ENCODE results near the gene AUTS2. TPM values are rescaled to one million over a fixed set of nuclear protein-coding genes. Genes with fewer than 3 reads are reported as not detected.

AUTS2 gene
- polyA plus RNA-seq, 1 donor (not counting 4 experiments of a cell fraction or from before 2014, with no cell fraction given) = 4.7 TPM

GRCh38 chr7:69896121-69896520 lies 297.8 kb downstream of the AUTS2 start:
- Histone ChIP-seq H3K9me1 (ENCODE audit: control insufficient read depth, extremely low read depth, insufficient read depth, low read length) (no peaks in the 10 kb centered on the region), H3K9me3 (ENCODE audit: control insufficient read depth, low read depth, low read length) (no peaks in the 10 kb centered on the region), H3K36me3 (ENCODE audit: control insufficient read depth in 2 of 2, extremely low read depth in 1 of 2, insufficient read depth in 2 of 2, low read length in 2 of 2) (no peaks in the 10 kb centered on the region), H2AFZ (ENCODE audit: control insufficient read depth, low read length) (no peak overlapping the region), H3K27me3 (ENCODE audit: control insufficient read depth, extremely low read depth, insufficient read depth, low read length) (peaks cover 3% of the 10 kb centered on the region), H3K4me1 (ENCODE audit: control insufficient read depth, extremely low read depth, insufficient read depth, low read length) (no peaks in the 10 kb centered on the region), H4K20me1 (ENCODE audit: control insufficient read depth, extremely low read depth, insufficient read depth, low read length) (no peaks in the 10 kb centered on the region), H3K79me2 (ENCODE audit: control insufficient read depth, insufficient read depth, low read length) (no peaks in the 10 kb centered on the region), H3K9ac (ENCODE audit: control insufficient read depth, extremely low read depth, insufficient read depth, low read length) (no peak overlapping the region), H3K27ac (ENCODE audit: control insufficient read depth, insufficient read depth, low read length) (no peak overlapping the region), H3K4me3 (ENCODE audit: control insufficient read depth in 2 of 3, extremely low read depth in 1 of 3, insufficient read depth in 2 of 3, low read depth in 1 of 3, low read length in 3 of 3) (no peak overlapping the region), H3K4me2 (ENCODE audit: control insufficient read depth, extremely low read depth, insufficient read depth, low read depth, low read length) (no peak overlapping the region)
- dilution Hi-C loops (cut with MboI; ENCODE audit: extremely low pct_ligation_motif_present, low sequenced_read_pairs) = no loop called here
- DNase-seq (ENCODE audit: low read depth, low spot score) (no peak), FAIRE-seq (no peak)
- no peak for TF ChIP-seq EZH2 (IDR thresholded peaks at IDR 0.05; ENCODE audit: low read length)
- no peak for TF ChIP-seq CTCF (optimal IDR thresholded peaks at IDR 0.05 in 1 of 3, IDR thresholded peaks at IDR 0.05 in 1 of 3, conservative IDR thresholded peaks at IDR 0.05 in 1 of 3; ENCODE audit: extremely low read depth in 1 of 3, insufficient read depth in 2 of 3, low read length in 3 of 3)

- Histone ChIP-seq H4K20me1 (ENCODE audit: control insufficient read depth, extremely low read depth, insufficient read depth, low read length) (no peaks in the 10 kb centered on the region), H3K9ac (ENCODE audit: control insufficient read depth, extremely low read depth, insufficient read depth, low read length) (no peak overlapping the region), H2AFZ (ENCODE audit: control insufficient read depth, low read length) (no peak overlapping the region), H3K27ac (ENCODE audit: control insufficient read depth, insufficient read depth, low read length) (no peak overlapping the region), H3K9me1 (ENCODE audit: control insufficient read depth, extremely low read depth, insufficient read depth, low read length) (no peaks in the 10 kb centered on the region), H3K4me3 (ENCODE audit: control insufficient read depth in 2 of 3, extremely low read depth in 1 of 3, insufficient read depth in 2 of 3, low read depth in 1 of 3, low read length in 3 of 3) (no peak overlapping the region), H3K27me3 (ENCODE audit: control insufficient read depth, extremely low read depth, insufficient read depth, low read length) (peaks cover 3% of the 10 kb centered on the region), H3K79me2 (ENCODE audit: control insufficient read depth, insufficient read depth, low read length) (no peaks in the 10 kb centered on the region), H3K36me3 (ENCODE audit: control insufficient read depth in 2 of 2, extremely low read depth in 1 of 2, insufficient read depth in 2 of 2, low read length in 2 of 2) (no peaks in the 10 kb centered on the region), H3K4me1 (ENCODE audit: control insufficient read depth, extremely low read depth, insufficient read depth, low read length) (no peaks in the 10 kb centered on the region), H3K4me2 (ENCODE audit: control insufficient read depth, extremely low read depth, insufficient read depth, low read depth, low read length) (no peak overlapping the region), H3K9me3 (ENCODE audit: control insufficient read depth, low read depth, low read length) (no peaks in the 10 kb centered on the region)
- DNase-seq (ENCODE audit: low read depth, low spot score) (no peak), FAIRE-seq (no peak)
- dilution Hi-C loops (cut with MboI; ENCODE audit: extremely low pct_ligation_motif_present, low sequenced_read_pairs) = no loop called here
- TF ChIP-seq EZH2 (IDR thresholded peaks at IDR 0.05; ENCODE audit: low read length) (no peak), CTCF (optimal IDR thresholded peaks at IDR 0.05 in 1 of 3, IDR thresholded peaks at IDR 0.05 in 1 of 3, conservative IDR thresholded peaks at IDR 0.05 in 1 of 3; ENCODE audit: extremely low read depth in 1 of 3, insufficient read depth in 2 of 3, low read length in 3 of 3) (no peak)
Observed at GRCh38 chr7:69898189-69898588, 299.9 kb downstream of the AUTS2 start.
